HG02852 (cell line): ENCODE measurements around the gene ZNF750.

Source experiments
- ATAC-seq: cut with Tn5 transposase; IDR thresholded peaks from one replicate; pipeline ENCODE4 v1.9.1; 2021; ENCODE audit warnings: mild to moderate bottlenecking, moderate library complexity; ENCODE audit not compliant: unreplicated experiment

ZNF750 gene

DNA sequence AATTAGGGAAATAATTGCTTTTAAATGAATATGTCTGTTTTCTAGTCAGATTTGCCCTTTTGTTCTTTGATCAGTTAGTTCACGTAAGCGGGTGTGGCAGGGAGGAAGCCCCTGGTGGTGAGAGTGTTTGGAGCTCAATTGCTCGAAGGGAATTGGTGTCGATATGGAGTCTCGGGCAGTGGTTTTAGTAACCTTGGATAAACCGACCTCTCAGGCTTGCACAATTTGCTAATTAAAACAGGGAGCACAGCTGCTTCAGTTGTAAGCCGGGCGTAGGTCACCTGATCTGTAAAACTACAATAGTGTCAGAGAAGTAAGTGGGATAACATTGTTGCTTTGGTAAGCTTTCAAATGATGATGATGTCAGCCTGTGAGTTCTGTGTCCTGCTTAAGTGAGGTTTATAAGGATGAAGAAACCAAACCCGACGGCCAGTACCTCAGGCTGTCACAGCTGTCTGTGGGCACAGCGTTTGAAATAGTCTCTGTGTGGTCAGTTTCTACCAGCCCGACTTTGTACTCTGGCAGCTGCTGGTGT lies 2.9 kb downstream of the ZNF750 start:
- ATAC-seq: no peak

GRCh38 chr17:82835766-82836512 lies 3.9 kb downstream of the ZNF750 start:
- no peak for ATAC-seq

DNA sequence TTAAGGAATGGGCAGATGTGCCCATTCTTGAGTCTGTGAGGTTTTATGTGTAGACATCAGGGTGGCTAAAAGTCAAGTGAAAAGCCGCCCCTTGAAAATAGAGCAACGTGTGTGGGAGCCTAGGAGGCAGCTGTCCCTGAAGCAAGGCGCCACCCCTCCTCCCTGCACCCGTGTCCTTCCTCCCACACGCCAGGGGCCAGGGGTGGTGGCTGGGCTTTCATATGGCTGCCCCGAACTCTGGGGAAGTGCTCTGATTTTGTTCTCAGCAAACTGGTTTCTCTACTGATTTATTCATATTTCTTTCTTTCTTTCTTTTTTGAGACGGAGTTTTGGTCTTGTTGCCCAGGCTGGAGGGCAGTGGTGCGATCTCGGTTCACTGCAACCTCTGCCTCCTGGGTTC lies 4.7 kb downstream of the ZNF750 start:
- ATAC-seq: no peak

DNA sequence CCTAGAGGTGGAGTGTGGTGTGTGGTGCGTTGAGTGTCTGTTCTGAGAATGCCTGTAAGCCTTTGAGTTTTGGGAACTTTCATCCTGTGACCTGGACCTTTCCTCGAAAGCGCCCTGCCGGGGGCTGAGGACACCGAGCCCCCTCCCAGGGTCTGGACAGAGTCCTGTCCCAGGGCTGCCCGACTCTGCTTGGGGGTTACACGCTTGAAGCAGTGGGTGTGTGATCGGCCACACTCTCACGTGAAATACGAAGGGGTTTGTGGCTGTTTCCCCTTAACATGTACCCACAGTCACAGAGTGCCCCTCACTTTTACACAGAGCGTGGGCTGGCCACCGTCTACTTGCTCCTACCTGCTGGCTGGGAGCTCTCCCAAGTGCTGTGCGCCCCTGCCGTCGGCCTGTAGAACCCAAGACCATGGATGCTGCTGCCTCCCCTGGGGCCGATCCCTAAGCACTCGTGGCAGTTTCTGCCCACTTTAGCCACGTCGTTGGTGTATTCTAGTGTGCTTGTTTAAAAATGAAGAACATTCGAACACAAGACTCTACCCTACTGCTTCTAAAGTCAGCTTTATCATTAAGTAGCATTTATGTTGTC lies 6.8 kb downstream of the ZNF750 start:
- ATAC-seq: no peak

GRCh38 chr17:82832411-82832810 lies 7.4 kb downstream of the ZNF750 start:
- ATAC-seq: no peak

DNA sequence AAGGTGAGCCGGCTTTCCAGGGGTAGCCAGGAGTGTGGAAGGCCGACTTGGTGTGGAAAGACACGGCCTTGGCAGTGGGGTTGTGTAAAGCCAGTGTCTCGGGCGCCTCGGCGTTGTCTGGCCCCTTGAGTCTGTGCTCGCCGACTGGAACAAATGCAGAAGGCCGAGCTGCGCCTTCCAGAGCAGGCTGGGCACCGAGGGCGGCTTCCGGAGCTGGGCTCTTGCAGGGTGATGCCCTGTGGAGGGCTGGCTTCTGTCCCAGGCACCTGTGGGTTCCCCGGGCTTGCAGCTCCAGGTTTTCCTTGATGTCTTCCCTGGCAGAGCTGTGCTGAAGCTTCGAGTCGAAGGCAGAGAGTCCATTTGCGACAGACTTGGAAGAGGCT lies 8.0 kb downstream of the ZNF750 start:
- no peak for ATAC-seq

DNA sequence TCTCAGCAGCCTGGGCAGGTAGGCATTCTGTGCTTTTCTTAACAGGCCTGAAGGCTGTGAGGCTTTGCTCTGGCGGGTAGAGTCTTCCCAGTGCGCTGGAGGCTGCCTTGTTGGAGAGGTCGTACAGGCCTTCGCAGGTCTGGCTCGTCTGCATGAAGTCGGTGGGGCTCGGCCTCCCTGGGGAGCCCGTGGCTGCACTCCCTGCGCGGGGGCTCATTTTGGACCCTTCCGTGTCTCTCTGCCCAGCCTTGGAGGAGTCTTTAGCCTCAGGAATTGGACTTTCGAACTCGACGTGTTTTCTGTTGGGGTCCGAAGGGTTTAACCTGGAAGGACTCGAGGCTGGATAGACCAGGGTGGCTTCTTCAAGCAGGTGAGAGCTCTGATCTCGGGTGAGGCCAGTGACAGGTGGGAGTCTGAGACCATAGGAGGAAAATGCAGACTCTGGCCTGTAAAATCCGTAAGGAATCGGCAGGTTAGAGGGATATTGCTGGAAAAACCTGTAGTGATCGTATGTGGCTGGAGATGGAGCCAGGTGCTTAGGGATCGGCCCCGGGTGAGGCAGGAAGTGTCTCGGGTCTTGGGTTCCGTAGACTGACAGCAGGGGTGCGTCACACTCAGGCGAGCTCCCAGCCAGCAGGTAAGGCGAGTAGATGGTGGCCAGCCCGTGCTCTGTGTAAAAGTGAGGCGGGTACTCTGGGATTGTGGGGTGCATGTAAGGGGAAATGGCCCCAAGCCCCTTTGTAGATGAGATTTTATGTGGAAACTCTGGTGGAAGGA lies 8.6 kb downstream of the ZNF750 start:
- ATAC-seq: no peak

DNA sequence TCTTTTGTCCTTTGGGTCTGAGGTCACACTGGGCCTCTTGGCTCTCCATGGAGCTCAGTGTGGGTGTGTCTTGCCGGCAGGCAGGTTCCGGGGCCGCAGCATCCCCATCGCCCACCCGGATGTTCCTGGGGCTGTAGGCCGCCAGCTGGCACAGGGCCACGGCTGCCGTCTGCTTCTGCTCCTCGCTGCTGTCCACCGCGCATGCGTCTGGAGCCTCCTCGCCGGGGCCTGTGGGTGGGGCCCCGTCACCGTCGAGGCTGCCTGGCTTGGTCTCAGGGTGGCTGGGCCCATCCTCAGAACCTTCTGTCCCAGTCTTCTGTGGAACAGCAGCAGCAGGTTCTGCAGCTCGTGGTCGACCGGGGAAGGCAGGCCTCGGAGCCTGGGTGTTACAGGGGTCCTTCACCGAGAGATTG lies 9.6 kb downstream of the ZNF750 start:
- no peak for ATAC-seq

DNA sequence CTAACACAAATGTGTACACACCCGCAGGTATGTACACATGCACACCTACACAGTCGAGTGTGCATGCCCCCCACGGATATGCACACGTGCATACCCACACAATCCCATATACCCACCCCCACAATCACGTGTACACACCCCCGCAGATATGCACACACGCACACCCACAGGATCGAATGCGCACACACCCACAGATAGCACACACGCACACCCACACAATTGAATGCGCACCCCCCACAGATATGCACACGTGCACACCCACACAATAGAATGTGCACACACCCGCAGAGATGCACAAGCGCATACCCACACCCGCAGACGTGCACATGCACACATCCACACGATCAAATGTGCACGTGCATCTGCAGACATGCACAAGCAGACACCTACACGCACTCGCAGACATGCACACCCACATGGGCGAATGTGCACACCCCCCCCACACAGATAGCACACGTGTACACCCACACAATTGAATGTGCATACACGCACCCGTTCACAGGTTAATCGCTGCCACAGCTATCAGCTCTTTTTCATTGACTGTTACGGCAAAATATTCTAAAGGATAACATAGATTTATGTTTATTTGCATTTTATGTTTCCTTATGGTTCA lies 10.8 kb downstream of the ZNF750 start:
- ATAC-seq: no peak

DNA sequence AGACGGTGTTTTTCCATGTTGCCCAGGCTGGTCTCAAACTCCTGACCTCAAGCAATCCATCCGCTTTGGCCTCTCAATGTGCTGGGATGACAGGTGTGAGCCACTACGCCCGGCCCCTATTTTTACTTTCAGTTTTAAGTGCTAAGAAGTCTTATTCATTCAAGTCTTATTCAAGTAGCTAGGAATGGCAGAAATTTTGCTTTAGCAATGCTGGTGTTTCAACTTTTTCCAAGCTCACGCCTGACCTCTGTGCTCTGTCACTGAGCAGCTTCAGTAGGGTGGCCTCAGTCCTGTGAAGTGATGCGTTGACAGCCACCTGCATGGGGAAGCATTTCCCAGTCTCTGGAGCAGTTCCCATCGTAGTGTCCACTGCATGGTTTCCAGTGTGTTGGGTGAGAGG lies 12.9 kb downstream of the ZNF750 start:
- ATAC-seq: no peak

GRCh38 chr17:82826211-82826610 lies 13.6 kb downstream of the ZNF750 start:
- no peak for ATAC-seq

- ATAC-seq: no peak
Observed at GRCh38 chr17:82825540-82826124, 14.2 kb downstream of the ZNF750 start.

DNA sequence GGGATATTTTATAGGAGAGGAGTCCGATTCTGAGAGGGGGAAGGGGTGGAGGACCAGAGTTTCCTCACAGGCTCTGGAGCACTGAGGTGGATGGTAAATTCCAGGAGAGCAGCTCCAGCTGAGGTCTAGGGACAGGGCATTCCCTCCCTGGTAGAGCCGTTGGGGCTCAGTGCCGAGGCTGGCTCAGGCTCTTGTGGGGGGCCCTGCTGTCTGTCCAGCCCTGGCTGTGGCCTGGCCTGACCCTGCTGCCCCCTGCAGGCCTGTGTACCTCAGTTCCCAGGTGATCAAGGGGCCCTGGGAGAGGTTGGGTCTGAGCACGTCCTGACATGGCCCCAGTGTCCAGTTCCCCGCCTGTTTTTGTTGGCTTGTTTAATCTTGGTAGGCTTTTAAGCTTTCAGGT lies 16.8 kb downstream of the ZNF750 start:
- ATAC-seq: no peak

- no peak for ATAC-seq
Observed at GRCh38 chr17:82822281-82822680, 17.5 kb downstream of the ZNF750 start.

GRCh38 chr17:82821554-82821953 lies 18.3 kb downstream of the ZNF750 start:
- ATAC-seq: no peak

GRCh38 chr17:82820278-82821251 lies 19.3 kb downstream of the ZNF750 start:
- ATAC-seq: no peak

DNA sequence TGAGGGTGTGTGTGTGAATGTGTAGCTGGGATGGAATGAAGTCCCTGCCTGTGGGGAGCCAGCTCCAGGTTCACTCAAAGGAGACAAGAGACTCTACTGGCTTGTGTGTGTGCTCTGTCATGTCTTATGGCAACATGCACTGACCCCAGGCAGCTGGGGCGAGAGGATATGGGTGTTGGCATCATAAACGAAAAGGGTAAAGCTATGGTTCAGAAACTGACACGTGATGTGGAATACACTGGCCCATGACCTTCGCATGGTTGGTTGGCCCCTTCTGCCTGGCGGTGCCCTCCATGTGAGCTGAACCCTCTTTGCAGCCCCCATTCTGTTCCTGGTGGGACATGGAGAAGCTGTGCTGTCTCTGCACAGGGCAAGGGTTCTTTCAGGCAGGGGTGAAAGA lies 21.9 kb downstream of the ZNF750 start:
- no peak for ATAC-seq

GRCh38 chr17:82816358-82816757 lies 23.5 kb downstream of the ZNF750 start:
- ATAC-seq: no peak

DNA sequence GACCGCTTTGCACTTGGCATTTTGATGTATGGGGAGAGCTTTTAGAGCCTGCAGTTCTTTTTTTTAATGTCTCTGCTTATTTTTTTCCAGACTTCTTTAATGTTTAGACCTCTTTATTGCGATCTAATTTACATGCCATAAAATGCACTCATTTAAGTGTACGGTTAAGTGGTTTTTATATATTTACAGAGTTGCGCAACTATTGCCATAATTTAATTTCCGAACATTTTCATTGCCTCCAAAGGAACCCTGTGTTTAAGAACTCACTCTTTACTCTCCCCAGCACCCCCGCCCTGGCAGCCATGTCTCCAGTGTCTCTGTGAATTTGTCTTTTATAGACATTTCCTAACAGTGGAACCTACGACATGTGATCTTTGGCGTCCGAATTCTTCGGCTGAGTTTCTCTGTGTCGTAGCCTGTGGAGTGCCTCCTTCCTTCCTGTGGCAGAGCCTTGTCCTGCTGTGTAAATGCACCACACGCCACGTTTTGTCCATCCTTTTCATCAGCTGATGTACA lies 24.0 kb downstream of the ZNF750 start:
- no peak for ATAC-seq

DNA sequence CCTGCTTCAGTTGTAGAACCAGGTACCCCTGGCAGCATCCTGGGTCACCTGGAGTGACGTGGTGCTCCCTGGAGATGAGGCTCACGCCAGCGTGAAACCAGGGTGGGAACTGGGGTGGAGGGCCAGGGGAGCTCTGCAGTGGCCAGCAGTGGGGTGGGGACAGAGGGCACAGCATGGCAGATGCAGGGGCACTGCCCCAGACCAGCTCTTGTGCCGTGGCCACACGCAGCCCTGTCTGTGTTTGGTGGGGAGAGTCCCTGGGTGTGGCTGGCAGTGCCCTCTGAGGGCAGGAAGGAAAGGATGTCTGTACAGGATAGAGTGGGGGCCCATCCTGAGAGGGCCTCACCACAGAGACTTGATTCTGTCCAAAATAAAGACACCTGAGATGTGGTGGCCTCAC lies 24.5 kb downstream of the ZNF750 start:
- no peak for ATAC-seq
